Rectal smooth muscle tissue (tissue), 1 donor: ENCODE data around the gene HPGD.

Experiments
- H3K27ac ChIP-seq: one replicate; pipeline ENCODE4 v1.7.0; 2013; ENCODE audit warnings: low read depth, low read length, inconsistent platforms
- H3K27me3 ChIP-seq: one replicate; pipeline ENCODE4 v1.7.0; 2013; ENCODE audit warnings: low read length; ENCODE audit not compliant: control insufficient read depth, insufficient read depth
- H3K36me3 ChIP-seq: one replicate; pipeline ENCODE4 v1.7.0; 2013; ENCODE audit warnings: low read length; ENCODE audit not compliant: control insufficient read depth, insufficient read depth
- H3K4me1 ChIP-seq: one replicate; pipeline ENCODE4 v1.7.0; 2013; ENCODE audit warnings: low read length; ENCODE audit not compliant: control insufficient read depth, insufficient read depth
- H3K4me3 ChIP-seq: one replicate; pipeline ENCODE4 v1.7.0; 2013; ENCODE audit warnings: low read length
- H3K9ac ChIP-seq: one replicate; pipeline ENCODE4 v1.7.0; 2013; ENCODE audit warnings: low read length

Gene HPGD

GRCh38 chr4:174544496-174544895 lies 22.2 kb upstream of the HPGD start:
- Histone ChIP-seq H3K4me3 (no peak overlapping the region), H3K27ac (no peak overlapping the region), H3K36me3 (no peaks in the 10 kb centered on the region), H3K9ac (no peak overlapping the region), H3K27me3 (no peaks in the 10 kb centered on the region), H3K4me1 (no peaks in the 10 kb centered on the region)

DNA sequence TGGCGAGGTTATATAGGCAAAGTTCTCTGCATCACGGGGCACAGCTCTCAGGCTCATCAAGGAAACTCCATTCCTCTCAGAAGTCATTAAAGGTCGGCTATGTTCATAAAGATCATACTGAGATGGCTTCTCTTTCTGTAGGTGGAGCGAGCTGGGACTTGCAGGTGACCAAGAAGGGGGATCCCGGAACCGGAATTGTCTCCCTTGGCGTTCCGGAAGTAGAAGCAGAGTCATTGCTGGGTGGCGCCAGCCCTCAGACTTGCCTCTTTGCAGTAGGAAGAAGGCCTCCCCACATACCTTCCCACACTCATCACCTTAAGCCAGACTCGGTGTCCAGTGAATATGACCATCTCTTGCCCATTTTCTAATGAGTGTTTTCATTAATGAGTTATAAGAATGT lies 17.9 kb upstream of the HPGD start:
- Histone ChIP-seq H3K4me1 (no peaks in the 10 kb centered on the region), H3K9ac (no peak overlapping the region), H3K27ac (no peak overlapping the region), H3K36me3 (no peaks in the 10 kb centered on the region), H3K27me3 (no peaks in the 10 kb centered on the region), H3K4me3 (no peak overlapping the region)

- no peaks in the 10 kb centered on the region for H3K4me1 ChIP-seq
- H3K27ac ChIP-seq, result no peak overlapping the region
- H3K27me3 ChIP-seq, result no peaks in the 10 kb centered on the region
- H3K9ac ChIP-seq, result no peak overlapping the region
- no peaks in the 10 kb centered on the region for H3K36me3 ChIP-seq
- no peak overlapping the region for H3K4me3 ChIP-seq
Observed at GRCh38 chr4:174539571-174539970, 17.3 kb upstream of the HPGD start.

DNA sequence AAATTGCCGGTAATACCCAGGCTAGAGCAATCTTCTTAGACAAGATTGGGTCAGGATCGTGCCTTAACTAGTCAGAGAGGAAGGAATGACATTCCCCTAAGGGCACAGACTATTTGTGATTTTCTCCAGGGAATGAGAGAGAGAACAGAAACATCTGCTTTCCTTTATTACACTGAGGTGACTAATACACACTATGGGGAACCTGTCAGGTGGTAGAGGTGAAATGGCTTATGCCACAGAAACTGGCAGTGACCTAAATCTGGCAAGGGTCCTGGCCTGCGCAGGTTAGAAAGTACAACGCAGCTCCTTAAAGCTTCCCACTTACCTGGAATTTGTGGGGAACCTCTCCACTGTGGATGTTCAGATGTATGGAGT lies 16.6 kb upstream of the HPGD start:
- no peak overlapping the region for H3K4me3 ChIP-seq

DNA sequence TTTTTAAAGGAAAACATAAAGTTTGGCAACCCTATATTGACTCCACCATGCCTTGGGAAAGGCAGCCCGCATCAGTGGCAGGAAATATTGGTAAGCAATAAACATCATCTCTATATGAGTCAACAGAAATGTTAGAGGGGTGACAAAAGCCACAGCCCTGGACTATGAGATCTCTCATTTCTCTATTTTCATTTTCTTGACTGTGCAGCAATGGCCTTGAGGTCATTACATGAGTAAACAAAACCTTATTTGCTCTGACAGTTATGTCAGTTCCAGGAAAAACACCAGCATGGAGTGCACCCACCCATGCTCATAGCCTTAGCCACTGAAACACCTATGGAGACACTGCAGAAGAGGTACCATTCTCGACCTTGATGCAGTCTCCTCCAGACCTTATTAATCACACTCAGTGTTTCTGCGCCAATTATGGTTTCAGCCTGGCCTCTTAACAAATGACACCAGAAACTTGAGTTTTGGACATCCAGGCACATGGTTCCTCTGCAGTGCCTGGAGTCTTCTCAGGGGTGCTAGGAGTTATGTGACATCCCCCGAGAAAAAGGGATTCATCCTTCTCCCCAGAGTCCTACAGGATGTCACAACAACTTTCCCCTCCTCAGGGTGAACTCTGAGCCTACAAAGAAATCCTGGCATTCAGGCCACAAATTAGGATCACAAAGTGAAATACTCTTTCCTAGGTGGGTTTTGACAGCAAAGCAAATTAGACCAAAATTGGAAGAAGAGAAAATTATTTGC lies 16.0 kb upstream of the HPGD start:
- H3K4me1 ChIP-seq, result no peaks in the 10 kb centered on the region

More for the DNA sequence above, 16.6 kb upstream of the HPGD start:
- Histone ChIP-seq H3K4me1 (no peaks in the 10 kb centered on the region), H3K27me3 (no peaks in the 10 kb centered on the region), H3K27ac (no peak overlapping the region), H3K36me3 (no peaks in the 10 kb centered on the region), H3K9ac (no peak overlapping the region)

DNA sequence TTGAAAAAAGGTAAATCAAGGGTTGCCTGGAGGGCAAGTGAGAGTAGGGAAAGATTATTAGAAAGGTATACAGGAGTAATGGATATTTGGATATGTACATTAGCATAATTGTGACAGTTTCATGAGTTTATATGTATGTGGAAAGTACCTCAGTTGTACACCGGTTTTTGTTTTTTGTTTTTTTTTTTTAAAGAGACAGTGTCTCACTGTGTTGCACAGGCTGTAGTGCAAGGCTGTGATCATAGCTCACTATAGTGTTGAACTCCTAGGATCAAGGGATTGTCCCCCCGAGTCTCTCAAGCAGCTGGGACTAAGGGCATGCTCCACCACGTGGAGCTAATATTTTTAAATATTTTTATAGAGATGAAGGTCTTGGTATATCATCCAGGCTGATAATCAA lies 15.3 kb upstream of the HPGD start:
- Histone ChIP-seq H3K9ac (no peak overlapping the region), H3K27me3 (no peaks in the 10 kb centered on the region), H3K4me1 (no peaks in the 10 kb centered on the region), H3K4me3 (no peak overlapping the region), H3K36me3 (no peaks in the 10 kb centered on the region), H3K27ac (no peak overlapping the region)

More for the DNA sequence above, 16.0 kb upstream of the HPGD start:
- Histone ChIP-seq H3K4me3 (no peak overlapping the region), H3K36me3 (no peaks in the 10 kb centered on the region), H3K27me3 (no peaks in the 10 kb centered on the region), H3K27ac (no peak overlapping the region), H3K9ac (no peak overlapping the region)

DNA sequence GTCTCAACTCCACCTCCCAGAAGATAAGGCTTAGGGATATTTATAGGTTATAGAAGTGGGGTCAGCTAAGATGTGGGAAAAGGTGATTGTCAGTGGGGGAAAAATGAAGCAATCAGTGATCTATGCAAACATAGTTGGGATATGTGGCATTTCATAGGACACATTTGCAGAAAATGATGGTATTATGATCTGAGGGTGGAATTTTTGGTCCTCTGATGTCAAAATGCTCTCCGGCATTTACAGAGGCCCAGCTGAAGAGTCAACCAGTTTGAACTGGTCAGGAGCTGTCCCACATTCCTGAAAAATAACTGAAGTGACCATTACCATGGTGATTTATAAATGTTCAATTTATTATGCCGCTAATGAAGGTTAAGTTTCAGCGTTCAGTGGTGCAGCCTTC lies 12.2 kb upstream of the HPGD start:
- H3K4me3 ChIP-seq, result no peak overlapping the region
- H3K4me1 ChIP-seq, result no peaks in the 10 kb centered on the region
- no peak overlapping the region for H3K27ac ChIP-seq
- no peaks in the 10 kb centered on the region for H3K36me3 ChIP-seq
- H3K9ac ChIP-seq, result no peak overlapping the region
- H3K27me3 ChIP-seq, result no peaks in the 10 kb centered on the region

DNA sequence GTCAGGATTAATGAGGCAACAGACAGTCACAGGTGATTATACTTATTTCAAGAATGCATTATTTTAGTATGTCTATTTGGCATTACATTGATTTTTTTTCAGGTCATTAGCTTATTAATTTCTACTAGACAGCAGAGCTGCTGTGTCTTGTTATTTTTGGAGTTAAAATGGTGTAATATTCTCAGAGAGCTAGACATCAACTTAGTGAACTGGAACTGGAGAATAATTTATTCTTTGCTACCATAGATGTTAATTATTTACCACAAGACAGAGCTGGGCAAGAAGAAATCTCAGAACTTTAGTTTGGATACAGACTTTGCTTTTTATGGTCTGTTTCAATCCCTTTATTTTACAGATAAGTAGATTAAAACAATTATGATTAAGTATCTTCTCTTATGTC lies 10.2 kb upstream of the HPGD start:
- no peaks in the 10 kb centered on the region for H3K27me3 ChIP-seq
- H3K9ac ChIP-seq, result no peak overlapping the region
- H3K27ac ChIP-seq, result no peak overlapping the region
- H3K36me3 ChIP-seq, result no peaks in the 10 kb centered on the region
- H3K4me3 ChIP-seq, result no peak overlapping the region
- H3K4me1 ChIP-seq, result no peaks in the 10 kb centered on the region

DNA sequence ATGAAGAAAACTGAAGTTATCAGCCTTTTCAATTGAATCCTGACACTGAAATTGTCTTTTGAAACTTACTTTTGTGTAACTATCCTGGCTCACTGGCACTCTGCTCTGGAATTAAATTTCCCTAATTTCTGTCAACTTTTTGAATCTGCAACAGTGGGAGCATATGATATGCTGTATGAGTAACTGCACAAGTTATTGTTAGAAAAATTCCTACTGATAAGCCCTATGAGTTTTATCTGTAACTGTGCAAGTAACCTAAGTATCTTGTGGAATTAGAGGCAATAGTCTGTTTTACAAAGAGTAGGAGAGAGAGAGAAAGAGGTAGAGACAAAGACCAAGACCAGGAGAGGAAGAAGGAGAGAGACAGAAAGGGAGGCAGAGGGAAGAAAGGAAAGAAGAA lies 9.2 kb upstream of the HPGD start:
- Histone ChIP-seq H3K4me1 (no peaks in the 10 kb centered on the region), H3K36me3 (no peaks in the 10 kb centered on the region), H3K27me3 (no peaks in the 10 kb centered on the region), H3K4me3 (no peak overlapping the region), H3K9ac (no peak overlapping the region), H3K27ac (no peak overlapping the region)

DNA sequence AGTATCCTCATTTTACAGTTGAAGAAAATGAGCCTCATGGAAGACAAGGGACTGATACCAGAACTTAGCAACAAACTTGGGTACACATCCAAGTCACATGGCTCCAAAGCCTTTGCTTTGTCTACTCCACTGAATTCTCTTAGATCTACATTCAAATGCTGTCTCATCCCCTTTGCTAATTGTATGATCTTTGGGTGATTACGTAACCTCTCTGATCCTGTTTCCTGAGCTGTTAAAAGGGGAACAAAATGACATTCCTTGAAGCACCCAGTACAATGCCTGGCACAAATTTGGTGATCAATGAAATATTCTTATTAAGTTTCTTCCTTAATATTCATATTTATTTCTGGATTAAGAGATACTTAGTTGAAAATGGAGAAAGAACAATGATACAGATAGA lies 5.9 kb upstream of the HPGD start:
- H3K27me3 ChIP-seq, result no peaks in the 10 kb centered on the region
- H3K4me3 ChIP-seq, result no peak overlapping the region
- H3K9ac ChIP-seq, result no peak overlapping the region
- H3K4me1 ChIP-seq, result peaks cover 3% of the 10 kb centered on the region
- H3K27ac ChIP-seq, result no peak overlapping the region
- H3K36me3 ChIP-seq, result no peaks in the 10 kb centered on the region

GRCh38 chr4:174526731-174527130 lies 4.4 kb upstream of the HPGD start:
- Histone ChIP-seq H3K9ac (no peak overlapping the region), H3K4me3 (no peak overlapping the region), H3K27me3 (no peaks in the 10 kb centered on the region), H3K4me1 (peaks cover 3% of the 10 kb centered on the region), H3K27ac (no peak overlapping the region), H3K36me3 (no peaks in the 10 kb centered on the region)

DNA sequence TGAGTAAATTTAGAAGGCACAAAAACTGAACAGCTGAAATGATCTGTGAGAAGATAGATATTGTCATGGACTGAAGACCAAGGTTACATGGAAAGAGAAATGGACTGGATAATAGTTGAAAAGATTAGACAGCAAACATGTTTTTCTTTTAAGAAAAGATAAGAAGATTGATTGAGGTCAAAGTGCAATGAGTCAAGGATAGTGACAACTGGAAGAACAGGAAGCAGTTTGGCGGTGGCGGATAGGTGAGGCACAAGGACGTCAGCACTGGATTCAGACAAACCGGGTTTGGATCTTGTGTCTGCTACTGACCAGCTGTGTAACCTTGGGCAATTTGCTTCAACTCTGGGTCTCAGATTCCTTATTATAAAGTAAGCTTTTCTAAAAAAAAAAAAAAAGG lies 2.0 kb upstream of the HPGD start:
- no peak overlapping the region for H3K9ac ChIP-seq
- no peak overlapping the region for H3K27ac ChIP-seq
- no peak overlapping the region for H3K4me3 ChIP-seq
- H3K27me3 ChIP-seq, result no peaks in the 10 kb centered on the region
- H3K36me3 ChIP-seq, result no peaks in the 10 kb centered on the region
- peaks cover 3% of the 10 kb centered on the region for H3K4me1 ChIP-seq

- H3K4me3 ChIP-seq, result peak overlapping the region; percentile 87
- peaks cover 3% of the 10 kb centered on the region for H3K4me1 ChIP-seq
- H3K27me3 ChIP-seq, result no peaks in the 10 kb centered on the region
- H3K27ac ChIP-seq, result peak overlapping the region; percentile 72
- no peaks in the 10 kb centered on the region for H3K36me3 ChIP-seq
- H3K9ac ChIP-seq, result peak overlapping the region; percentile 8
Observed at GRCh38 chr4:174523025-174523693, 871 bp upstream of the HPGD start.
